GM08714 (cell line): ENCODE results near the gene NRXN2.
"Not testable (repeated sequence)": the region's sequence is repeated elsewhere in the genome, so short reads cannot be mapped to it uniquely, and the experiment has no call there.

Experiments
- H3K4me3 ChIP-seq: fragments of 200-500 bp; sonication (Bioruptor generic); 2 replicates; pipeline ENCODE4 v1.5.1; 2014; ENCODE audit warnings: mild to moderate bottlenecking, low read length, inconsistent platforms
- ZNF274 ChIP-seq: IDR thresholded peaks from 2 replicates; pipeline ENCODE4 v1.6.1; 2012; ENCODE audit warnings: mild to moderate bottlenecking, low read depth, low read length

NRXN2 gene

GRCh38 chr11:64716473-64717267 is 6.3 kb downstream of the NRXN2 start:
- H3K4me3 ChIP-seq, result no peak overlapping the region
- no peak for TF ChIP-seq ZNF274

DNA sequence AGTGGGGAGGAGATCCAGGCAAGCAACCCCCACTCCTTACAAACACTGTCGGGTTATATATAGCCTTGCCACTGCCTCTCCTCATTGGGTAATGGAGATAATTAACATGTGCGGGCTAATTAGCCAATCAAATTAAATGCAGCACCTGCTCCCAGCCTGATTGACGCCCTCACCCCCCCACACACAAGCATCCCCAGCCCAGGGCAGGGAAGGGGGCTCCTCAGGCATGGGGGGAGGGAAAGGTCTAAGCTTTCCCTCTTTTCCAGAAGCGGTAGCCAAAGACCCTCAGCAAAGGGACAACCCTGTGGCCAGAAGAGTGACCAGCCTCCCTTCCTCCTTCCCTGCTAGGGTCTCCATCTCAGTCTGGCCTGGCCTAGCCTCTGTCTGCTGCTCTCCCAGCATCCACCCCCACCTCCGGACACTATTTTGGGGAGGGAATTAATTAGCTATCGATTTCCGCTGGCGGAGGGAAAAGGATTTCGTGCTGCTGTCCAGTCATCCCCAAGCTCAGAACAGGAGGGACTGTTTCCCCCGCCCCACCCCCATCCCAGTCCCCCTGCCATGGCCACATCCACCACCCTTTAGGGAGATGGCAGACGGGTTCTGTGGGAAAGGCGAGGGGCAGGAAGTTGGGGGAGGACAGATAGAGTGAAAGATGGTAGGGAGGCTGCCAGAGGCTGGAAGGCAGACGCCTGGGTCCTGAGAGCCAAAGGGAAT is 7.1 kb downstream of the NRXN2 start:
- TF ChIP-seq ZNF274, result no peak
- no peak overlapping the region for H3K4me3 ChIP-seq

DNA sequence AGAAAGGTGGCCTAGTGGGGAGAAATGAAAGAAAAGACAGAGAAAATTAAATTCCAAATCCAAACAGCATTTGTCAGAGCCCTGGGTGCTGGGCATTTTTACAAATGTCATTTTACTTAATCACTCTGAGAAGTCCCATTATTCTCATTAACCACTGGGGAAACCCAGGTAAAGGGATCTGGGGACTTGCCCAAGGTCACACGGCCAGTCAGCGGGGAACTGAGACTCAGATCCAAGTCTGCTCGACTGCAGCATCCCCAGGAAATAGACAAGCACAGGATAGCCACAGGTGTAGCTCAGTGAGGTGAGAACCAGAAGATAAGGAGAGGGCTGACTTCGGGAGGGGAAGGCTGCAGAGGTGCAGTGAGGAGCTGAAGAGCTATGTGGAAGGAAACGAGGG is 7.9 kb downstream of the NRXN2 start:
- no peak for TF ChIP-seq ZNF274

DNA sequence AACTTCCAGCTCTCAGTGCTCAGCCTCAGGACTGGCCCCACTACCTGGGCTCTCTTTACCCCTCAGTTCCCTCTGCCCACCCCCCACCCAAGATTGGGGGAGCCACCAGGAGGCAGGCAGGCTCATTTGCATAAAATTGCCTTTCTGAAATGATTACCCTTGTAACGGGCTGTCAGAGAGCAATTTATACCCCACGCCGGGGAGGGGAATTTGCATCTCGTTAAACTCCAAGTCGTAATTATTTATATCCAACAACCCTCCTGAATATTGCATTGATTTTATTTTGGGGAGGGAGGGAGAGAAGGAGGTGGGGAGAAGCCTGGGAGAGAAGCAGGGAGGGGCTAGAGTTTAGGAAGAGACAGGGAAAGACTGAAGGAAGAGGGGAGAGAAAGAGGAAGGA is 8.3 kb downstream of the NRXN2 start:
- TF ChIP-seq ZNF274, result no peak
- no peak overlapping the region for H3K4me3 ChIP-seq

More for the DNA sequence above, 7.9 kb downstream of the NRXN2 start:
- H3K4me3 ChIP-seq, result no peak overlapping the region

- H3K4me3 ChIP-seq, result no peak overlapping the region
- no peak for TF ChIP-seq ZNF274
Measured at GRCh38 chr11:64713781-64714363, 9.1 kb downstream of the NRXN2 start.

- H3K4me3 ChIP-seq, result no peak overlapping the region
- TF ChIP-seq ZNF274, result no peak
Measured at GRCh38 chr11:64713016-64713707, 9.8 kb downstream of the NRXN2 start.

GRCh38 chr11:64712430-64713015 is 10.5 kb downstream of the NRXN2 start:
- no peak overlapping the region for H3K4me3 ChIP-seq
- TF ChIP-seq ZNF274, result no peak

DNA sequence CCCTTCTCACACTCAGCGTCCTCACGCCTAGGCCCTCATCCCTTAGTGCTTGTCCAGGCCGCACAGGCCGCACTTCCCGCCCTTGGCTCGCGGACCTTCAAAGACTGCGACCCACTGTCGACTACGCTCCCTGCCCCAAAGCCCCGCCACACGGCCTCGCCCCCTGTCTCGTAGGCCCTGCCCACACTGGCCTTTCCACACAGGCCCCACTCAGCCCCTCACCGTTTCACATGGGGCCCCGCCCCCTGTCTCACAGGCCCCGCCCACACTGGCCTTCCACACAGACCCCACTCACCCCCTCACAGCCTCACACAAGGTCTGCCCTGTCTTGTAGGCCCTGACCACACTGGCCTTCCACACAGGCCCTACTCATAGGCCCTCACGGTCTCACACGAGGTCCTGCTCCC is 11.0 kb downstream of the NRXN2 start:
- no peak for TF ChIP-seq ZNF274
- no peak overlapping the region for H3K4me3 ChIP-seq

DNA sequence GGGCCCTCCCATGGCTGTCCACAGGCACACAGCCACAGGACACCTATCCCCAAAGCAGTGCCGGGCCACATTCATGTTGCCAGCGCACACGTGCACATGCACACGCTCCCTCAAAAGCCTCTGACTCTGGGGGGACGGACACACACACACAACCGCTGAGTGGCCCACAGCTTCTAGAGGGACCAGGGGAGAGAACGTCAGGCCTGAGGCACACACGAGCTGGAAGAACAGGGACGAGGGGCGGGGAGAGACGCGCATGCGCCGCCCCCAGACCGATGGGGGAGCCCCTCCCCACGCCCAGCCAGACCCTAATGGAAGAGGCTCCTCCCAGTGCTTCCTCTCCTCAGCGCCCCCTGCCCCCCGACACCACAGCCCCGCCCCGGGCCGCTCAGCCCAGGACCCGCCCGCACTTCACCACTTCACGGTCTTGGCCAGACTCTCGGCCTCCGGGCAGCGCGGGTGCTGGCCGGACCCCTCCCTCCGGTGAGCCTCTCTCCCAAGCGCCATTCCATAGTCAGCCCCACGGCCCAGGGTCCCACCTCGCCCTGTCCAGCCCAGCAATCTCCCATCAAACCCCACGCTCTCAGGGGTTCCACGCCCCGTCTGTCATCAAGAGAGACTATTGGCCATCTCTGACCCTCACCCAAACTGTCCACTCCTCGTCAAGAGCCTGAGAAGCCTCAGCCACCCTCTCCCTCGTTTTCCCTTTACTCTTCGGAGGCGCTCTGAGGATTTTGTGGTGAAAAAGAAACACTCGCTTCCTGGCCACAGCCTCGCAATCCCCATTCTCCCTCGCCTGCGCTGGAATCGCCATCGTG is 11.7 kb downstream of the NRXN2 start:
- no peak overlapping the region for H3K4me3 ChIP-seq

DNA sequence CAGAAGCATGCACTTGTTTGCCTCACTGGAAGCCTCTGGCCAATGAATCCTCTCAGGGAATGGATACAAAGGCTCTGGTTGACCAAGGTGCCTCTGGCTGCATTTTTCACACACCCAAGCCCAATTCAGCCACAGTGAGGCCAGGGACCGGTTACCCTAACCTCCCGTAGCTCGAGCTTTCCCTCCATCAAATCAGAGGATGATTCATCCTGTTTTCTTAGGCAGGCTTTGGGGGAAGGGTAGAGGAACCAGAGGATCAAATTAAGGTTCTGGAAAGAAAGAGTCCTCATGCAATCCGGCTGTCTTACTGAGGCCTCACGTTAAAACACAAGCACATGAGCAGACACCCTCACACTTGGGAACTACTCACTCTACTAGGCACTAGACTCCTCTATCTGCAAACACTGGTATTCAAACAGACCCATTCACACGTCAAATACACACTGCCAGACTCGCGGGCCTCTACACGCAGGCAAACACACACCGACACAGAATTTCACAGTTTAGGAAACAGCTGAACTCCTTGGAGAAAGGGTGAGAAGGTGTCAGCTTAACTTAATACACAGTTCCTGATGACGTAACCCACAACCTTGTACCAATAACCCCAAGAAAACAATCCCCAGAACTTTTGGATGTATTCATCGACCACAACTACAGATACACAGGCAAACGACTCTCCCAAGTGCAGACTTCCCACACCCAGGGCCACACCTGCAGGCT is 12.4 kb downstream of the NRXN2 start:
- TF ChIP-seq ZNF274, result no peak
- H3K4me3 ChIP-seq, result no peak overlapping the region

More for the DNA sequence above, 11.7 kb downstream of the NRXN2 start:
- no peak for TF ChIP-seq ZNF274

DNA sequence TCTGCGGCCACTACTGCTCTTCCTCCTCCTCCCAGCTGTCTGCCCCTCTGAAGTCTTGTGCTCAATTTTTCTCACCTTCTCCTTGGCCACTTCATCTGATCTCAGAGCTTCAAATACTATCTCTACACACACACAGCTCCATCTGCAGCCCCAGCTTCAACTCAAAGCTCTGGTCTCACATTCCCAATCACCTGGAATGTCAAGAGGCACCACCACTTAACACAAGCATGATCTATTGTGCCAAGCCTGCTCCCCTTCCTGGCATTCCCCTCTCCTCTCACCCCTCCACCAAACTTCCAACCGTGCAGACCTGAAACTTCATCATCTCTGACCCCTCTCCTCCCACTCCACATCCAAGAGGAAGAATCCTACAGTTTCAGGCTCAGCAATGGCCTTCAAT is 17.5 kb downstream of the NRXN2 start:
- no peak for TF ChIP-seq ZNF274
- H3K4me3 ChIP-seq, result no peak overlapping the region

- TF ChIP-seq ZNF274, result no peak
- no peak overlapping the region for H3K4me3 ChIP-seq
Measured at GRCh38 chr11:64703048-64703447, 19.9 kb downstream of the NRXN2 start.

- H3K4me3 ChIP-seq, result not testable (repeated sequence)
Measured at GRCh38 chr11:64701956-64702355, 21.0 kb downstream of the NRXN2 start.
